ENCODE data around the gene HIPK2. TPM values are rescaled to one million over a fixed set of nuclear protein-coding genes. Genes with fewer than 3 reads are reported as not detected.

Gene HIPK2
- total RNA-seq, 6 experiments from 2014 or later, result 48.5 to 68.0 (median 59.6) TPM

DNA sequence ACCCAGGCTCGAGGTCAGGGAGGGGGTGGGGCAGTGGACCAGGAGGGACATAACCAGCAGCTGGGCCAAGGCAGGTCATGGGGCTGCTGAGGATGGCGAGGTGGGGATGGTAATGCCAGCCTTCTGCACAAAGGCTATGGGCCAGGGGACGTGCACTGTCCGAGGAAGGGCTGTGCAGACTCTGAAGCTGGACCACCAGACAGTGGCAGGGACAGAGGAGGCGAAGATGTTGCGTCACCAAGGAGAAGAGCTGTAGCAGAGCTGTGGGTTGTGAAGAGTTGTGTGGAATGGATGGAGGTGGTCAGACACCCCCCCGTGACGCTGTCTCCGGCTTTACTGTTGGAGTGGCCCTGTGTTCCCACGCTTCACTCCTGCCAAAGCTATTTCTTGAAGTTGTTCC, 252.6 kb downstream of the HIPK2 start:
- Histone ChIP-seq H3K27ac (no peak overlapping the region), H3K36me3 (no peaks in the 10 kb centered on the region), H3K27me3 (no peaks in the 10 kb centered on the region), H3K4me1 (no peaks in the 10 kb centered on the region), H3K4me3 (no peak overlapping the region), H3K9me3 (no peaks in the 10 kb centered on the region)
- TF ChIP-seq, protein P1, sequence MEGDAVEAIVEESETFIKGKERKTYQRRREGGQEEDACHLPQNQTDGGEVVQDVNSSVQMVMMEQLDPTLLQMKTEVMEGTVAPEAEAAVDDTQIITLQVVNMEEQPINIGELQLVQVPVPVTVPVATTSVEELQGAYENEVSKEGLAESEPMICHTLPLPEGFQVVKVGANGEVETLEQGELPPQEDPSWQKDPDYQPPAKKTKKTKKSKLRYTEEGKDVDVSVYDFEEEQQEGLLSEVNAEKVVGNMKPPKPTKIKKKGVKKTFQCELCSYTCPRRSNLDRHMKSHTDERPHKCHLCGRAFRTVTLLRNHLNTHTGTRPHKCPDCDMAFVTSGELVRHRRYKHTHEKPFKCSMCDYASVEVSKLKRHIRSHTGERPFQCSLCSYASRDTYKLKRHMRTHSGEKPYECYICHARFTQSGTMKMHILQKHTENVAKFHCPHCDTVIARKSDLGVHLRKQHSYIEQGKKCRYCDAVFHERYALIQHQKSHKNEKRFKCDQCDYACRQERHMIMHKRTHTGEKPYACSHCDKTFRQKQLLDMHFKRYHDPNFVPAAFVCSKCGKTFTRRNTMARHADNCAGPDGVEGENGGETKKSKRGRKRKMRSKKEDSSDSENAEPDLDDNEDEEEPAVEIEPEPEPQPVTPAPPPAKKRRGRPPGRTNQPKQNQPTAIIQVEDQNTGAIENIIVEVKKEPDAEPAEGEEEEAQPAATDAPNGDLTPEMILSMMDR (IDR thresholded peaks at IDR 0.05), result no peak
- no peak for TF ChIP-seq POLR2A (IDR thresholded peaks at IDR 0.05)
- DNase-seq, result no peak
- WGBS (ENCODE audit: insufficient coverage, low coverage, low lambda C conversion rate, missing lambda C conversion rate), result 81% methylated on average over 6 of the region's 10 CpGs
- no peak for ATAC-seq
- intact Hi-C loops (cut with DNase I), result no loop called here

- no CpG with 5 or more reads among the region's 70 CpGs for WGBS (ENCODE audit: insufficient coverage, low coverage, low lambda C conversion rate, missing lambda C conversion rate)
Measured at GRCh38 chr7:139523968-139524815, 253.6 kb downstream of the HIPK2 start.

DNA sequence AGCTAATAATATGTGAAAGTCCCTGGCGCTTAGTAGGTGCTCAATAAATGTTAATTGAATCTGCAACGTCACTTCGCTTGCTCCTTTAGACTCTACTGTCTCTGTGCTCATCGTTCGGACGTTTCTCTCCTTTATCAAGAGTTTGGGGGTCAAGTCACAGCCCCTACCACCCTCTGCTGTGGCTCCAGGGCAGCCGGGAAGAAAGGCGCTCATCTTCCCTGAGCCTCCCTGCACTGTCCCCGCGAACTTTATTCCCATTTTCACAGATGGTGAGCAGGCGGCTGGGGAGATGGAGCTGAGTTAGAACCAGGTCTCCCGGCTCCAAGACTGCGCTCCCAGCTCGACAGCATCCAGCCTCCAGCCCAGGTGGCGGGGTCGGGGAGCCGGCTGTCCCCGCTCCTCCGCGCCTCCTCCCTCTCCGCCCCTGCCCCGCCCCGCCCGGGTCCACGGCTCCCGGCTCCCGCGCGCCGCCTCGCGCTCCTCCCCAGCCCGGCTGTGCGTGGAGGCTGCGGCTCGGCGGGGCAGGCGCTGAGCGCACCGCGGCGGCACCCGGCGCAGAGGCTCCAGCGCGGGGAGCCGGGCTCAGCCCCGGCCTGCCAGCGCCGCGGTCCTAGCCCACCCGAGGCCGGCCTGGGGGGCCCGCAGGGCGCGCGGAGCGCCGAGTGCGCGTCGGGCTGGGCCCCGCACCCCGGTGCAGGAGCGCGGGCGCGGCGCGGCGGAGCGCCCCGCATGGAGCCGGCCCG, 254.4 kb downstream of the HIPK2 start, which contains the start of gene CLEC2L:
Gene CLEC2L (plus strand): TSS at position 487 of the 743 bp plus-strand sequence. CDS start 243 bp downstream, at position 730.
- H3K36me3 ChIP-seq, result no peaks in the 10 kb centered on the region
- H3K27ac ChIP-seq, result no peak within 1 kb of the TSS
- H3K4me3 ChIP-seq, result no peak within 1 kb of the TSS
- intact Hi-C loops (cut with DNase I), result no loop called here
- DNase-seq (no peak), ATAC-seq (peak; percentile 27 to 53 (median 44))
- TF ChIP-seq, protein P1 (IDR thresholded peaks at IDR 0.05), result no peak
- no peak for TF ChIP-seq POLR2A (IDR thresholded peaks at IDR 0.05)
- no peaks in the 10 kb centered on the region for H3K27me3 ChIP-seq
- H3K4me1 ChIP-seq, result no peaks in the 10 kb centered on the region
- WGBS (ENCODE audit: insufficient coverage, low coverage, low lambda C conversion rate, missing lambda C conversion rate), result 5% methylated on average over 20 of the region's 75 CpGs
- no peaks in the 10 kb centered on the region for H3K9me3 ChIP-seq

More at GRCh38 chr7:139523968-139524815, 253.6 kb downstream of the HIPK2 start:
- DNase-seq, result no peak
- no peak for TF ChIP-seq POLR2A (IDR thresholded peaks at IDR 0.05)
- TF ChIP-seq, protein P1 (IDR thresholded peaks at IDR 0.05), result no peak
- intact Hi-C loops (cut with DNase I), result no loop called here
- no peaks in the 10 kb centered on the region for H3K36me3 ChIP-seq
- no peak overlapping the region for H3K27ac ChIP-seq
- no peaks in the 10 kb centered on the region for H3K4me1 ChIP-seq
- H3K4me3 ChIP-seq, result no peak overlapping the region
- H3K9me3 ChIP-seq, result no peaks in the 10 kb centered on the region
- H3K27me3 ChIP-seq, result no peaks in the 10 kb centered on the region
- no peak for ATAC-seq

DNA sequence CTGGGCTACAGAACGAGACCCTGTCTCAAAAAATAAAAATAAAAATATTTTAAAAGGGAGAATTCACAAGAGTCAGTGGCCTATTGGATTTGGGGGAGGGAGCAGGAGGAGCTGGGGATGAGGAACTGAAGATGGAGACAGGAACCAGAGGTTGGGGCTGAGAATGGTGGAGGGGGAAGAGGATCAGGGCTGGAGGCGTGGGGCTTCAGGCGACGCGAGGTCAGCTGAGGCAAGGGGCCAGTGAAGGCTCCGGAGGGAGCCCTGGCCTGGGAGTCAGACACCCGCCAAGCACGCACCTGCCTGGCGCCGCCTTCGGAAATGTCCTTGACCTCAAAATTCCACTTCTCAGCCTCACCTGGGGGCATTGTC, 255.0 kb downstream of the HIPK2 start:
- no peaks in the 10 kb centered on the region for H3K27me3 ChIP-seq
- H3K36me3 ChIP-seq, result no peaks in the 10 kb centered on the region
- TF ChIP-seq, protein P1 (IDR thresholded peaks at IDR 0.05), result no peak
- no peak for TF ChIP-seq POLR2A (IDR thresholded peaks at IDR 0.05)
- H3K27ac ChIP-seq, result no peak overlapping the region
- no peak overlapping the region for H3K4me3 ChIP-seq
- ATAC-seq (no peak), DNase-seq (no peak)
- H3K4me1 ChIP-seq, result no peaks in the 10 kb centered on the region
- 13% methylated on average over 6 of the region's 11 CpGs for WGBS (ENCODE audit: insufficient coverage, low coverage, low lambda C conversion rate, missing lambda C conversion rate)
- no peaks in the 10 kb centered on the region for H3K9me3 ChIP-seq
- intact Hi-C loops (cut with DNase I), result no loop called here
